PC-3 (cell line): ENCODE data around the gene ANKDD1B.
"Not testable (repeated sequence)": the region's sequence is repeated elsewhere in the genome, so short reads cannot be mapped to it uniquely, and the experiment has no call there.

Experiments used
- EZH2 ChIP-seq: fragments of 300-600 bp; sonication (generic); IDR thresholded peaks from one replicate; pipeline ENCODE4 v1.6.1; 2017; ENCODE audit warnings: antibody characterized with exemption, mild to moderate bottlenecking, low read length; ENCODE audit not compliant: unreplicated experiment
- EZH2phosphoT487 ChIP-seq: fragments of 300-600 bp; sonication (generic); IDR thresholded peaks from 2 replicates; pipeline ENCODE4 v1.6.1; 2018; ENCODE audit warnings: mild to moderate bottlenecking, antibody characterized with exemption, low read length, borderline replicate concordance
- TF ChIP-seq, protein P1 (sequence below): fragments of 300-600 bp; sonication (generic); conservative IDR thresholded peaks from 2 replicates; pipeline ENCODE4 v1.5.1; 2017; ENCODE audit warnings: antibody characterized with exemption, low read depth, mild to moderate bottlenecking, low read length

DNA sequence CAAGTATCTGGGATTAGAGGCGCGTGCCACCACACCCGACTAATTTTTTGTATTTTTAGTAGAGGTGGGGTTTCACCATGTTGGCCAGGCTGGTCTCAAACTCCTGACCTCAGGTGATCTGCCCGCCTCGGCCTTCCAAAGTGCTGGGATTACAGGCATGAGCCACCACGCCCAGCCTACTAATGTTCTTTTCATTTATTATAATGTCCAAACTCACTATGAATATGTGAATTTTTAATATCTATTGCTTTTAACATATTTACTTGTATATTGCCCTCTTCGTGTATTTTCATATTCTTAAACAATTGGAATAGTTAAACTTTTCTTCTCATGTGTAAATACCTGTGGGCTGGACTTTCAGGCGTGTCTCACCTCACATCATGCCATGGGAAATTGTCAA lies 33.0 kb upstream of the ANKDD1B start:
- TF ChIP-seq, protein P1, sequence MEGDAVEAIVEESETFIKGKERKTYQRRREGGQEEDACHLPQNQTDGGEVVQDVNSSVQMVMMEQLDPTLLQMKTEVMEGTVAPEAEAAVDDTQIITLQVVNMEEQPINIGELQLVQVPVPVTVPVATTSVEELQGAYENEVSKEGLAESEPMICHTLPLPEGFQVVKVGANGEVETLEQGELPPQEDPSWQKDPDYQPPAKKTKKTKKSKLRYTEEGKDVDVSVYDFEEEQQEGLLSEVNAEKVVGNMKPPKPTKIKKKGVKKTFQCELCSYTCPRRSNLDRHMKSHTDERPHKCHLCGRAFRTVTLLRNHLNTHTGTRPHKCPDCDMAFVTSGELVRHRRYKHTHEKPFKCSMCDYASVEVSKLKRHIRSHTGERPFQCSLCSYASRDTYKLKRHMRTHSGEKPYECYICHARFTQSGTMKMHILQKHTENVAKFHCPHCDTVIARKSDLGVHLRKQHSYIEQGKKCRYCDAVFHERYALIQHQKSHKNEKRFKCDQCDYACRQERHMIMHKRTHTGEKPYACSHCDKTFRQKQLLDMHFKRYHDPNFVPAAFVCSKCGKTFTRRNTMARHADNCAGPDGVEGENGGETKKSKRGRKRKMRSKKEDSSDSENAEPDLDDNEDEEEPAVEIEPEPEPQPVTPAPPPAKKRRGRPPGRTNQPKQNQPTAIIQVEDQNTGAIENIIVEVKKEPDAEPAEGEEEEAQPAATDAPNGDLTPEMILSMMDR: not testable (repeated sequence)
- not testable (repeated sequence) for TF ChIP-seq EZH2phosphoT487, EZH2
